ENCODE measurements around the gene N4BP2L2.
A peak's percentile ranks its signal among the peaks of the same experiment; 100 is the strongest.

The N4BP2L2 gene

DNA sequence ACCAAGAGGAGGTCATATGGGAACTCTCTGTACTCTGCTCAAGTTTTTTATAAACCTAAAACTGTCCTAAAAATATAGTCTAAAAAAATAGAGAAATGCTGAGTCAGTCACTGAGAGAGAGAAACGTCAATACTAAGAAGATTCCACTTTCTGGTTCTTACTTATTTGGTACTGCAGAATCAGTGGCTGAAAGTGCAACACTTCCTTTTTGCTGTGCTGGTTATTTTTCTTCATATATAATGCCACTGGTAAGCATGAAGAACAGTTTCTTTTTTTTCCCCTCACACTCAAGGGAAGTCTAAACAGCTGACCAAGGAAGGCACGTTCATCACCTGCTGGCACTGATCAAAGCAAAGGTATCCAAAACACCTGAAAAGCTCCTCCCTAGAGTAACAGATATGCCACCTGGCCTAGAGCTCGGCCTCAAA is 66.4 kb downstream of the N4BP2L2 start:
- H3K36me3 Mint-ChIP-seq (ENCODE audit: low read depth), result no peaks in the 10 kb centered on the region
- H3K27ac Mint-ChIP-seq, result peak overlapping the region; percentile 7
- H3K9me3 Mint-ChIP-seq, result no peaks in the 10 kb centered on the region
- H3K27me3 Mint-ChIP-seq (ENCODE audit: low read depth, poor library complexity), result no peaks in the 10 kb centered on the region
- TF ChIP-seq, protein P1, sequence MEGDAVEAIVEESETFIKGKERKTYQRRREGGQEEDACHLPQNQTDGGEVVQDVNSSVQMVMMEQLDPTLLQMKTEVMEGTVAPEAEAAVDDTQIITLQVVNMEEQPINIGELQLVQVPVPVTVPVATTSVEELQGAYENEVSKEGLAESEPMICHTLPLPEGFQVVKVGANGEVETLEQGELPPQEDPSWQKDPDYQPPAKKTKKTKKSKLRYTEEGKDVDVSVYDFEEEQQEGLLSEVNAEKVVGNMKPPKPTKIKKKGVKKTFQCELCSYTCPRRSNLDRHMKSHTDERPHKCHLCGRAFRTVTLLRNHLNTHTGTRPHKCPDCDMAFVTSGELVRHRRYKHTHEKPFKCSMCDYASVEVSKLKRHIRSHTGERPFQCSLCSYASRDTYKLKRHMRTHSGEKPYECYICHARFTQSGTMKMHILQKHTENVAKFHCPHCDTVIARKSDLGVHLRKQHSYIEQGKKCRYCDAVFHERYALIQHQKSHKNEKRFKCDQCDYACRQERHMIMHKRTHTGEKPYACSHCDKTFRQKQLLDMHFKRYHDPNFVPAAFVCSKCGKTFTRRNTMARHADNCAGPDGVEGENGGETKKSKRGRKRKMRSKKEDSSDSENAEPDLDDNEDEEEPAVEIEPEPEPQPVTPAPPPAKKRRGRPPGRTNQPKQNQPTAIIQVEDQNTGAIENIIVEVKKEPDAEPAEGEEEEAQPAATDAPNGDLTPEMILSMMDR (IDR thresholded peaks at IDR 0.05), result no peak
- DNase-seq, result no peak
- H3K4me1 Mint-ChIP-seq, result peaks cover 10% of the 10 kb centered on the region
- H3K4me3 Mint-ChIP-seq, result no peak overlapping the region

DNA sequence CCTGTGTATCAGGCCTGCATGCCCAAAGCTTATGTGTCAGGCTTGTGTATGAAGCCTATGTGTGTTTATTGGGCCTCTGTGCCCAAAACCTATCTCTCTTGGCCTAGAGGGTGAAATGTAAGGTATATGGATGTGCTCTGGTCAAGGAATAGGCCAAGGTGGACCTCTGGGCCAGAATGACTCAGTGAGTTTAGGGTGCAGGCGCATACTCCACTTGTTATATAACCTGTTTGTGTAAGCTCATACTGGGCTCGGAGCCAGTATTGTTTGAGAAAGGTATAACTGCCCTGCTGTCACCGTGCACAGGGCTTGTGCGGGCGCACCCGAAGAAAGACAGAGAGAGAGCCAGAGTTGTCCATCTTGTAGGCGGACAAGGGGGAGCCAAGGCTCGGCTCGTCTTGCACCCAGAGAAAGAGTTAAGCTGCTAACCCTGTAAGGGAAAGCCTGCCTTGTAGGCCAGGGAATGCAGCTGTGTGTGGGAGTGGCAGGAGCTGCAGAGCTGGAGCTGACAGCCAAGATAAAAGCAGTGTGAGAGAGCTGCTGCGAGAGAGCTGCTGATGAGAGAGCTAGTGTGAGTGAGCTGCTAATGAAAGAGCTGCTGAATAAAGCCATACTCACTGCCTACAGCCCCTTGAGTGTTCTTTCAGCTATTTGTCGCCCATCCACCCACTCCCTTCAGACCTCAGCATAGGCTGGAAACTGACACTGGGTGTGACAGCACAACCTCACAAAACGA is 67.2 kb downstream of the N4BP2L2 start:
- Mint-ChIP-seq H3K4me3 (no peak overlapping the region), H3K9me3 (no peaks in the 10 kb centered on the region), H3K4me1 (peaks cover 10% of the 10 kb centered on the region), H3K27ac (peak overlapping the region; percentile 81), H3K27me3 (ENCODE audit: low read depth, poor library complexity) (no peaks in the 10 kb centered on the region), H3K36me3 (ENCODE audit: low read depth) (no peaks in the 10 kb centered on the region)
- TF ChIP-seq, protein P1 (IDR thresholded peaks at IDR 0.05), result no peak
- DNase-seq, result peak; percentile 15

DNA sequence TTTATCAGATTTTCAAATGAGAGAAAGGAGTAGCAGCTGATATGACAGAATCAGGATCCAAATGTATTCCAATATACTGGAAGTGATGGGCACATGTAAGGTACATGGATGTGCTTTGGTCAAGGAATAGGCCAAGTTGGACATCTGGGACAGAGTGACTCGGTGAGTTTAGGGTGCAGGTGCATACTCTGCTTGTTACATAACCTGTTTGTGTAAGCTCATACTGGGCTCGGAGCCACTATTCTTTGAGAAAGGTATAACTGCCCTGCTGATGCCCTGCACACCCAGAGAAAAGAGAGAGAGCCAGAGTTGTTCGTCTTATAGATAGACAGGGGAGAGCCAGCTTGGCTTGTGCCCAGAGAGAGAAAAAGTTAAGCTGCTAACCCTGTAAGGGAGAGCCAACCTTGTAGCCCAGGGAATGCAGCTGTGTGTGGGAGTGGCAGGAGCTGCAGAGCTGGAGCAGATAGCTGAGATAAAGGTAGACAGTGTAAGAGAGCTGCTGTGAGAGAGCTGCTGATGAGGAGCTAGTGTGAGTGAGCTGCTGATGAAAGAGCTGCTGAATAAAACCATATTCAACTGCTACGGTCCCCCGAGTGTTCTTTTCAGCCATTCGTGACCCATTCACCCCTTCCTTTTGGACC is 70.0 kb downstream of the N4BP2L2 start:
- H3K27me3 Mint-ChIP-seq (ENCODE audit: low read depth, poor library complexity), result no peaks in the 10 kb centered on the region
- TF ChIP-seq, protein P1 (IDR thresholded peaks at IDR 0.05), result no peak
- no peak overlapping the region for H3K4me3 Mint-ChIP-seq
- H3K9me3 Mint-ChIP-seq, result peaks cover 4% of the 10 kb centered on the region
- no peak for DNase-seq
- H3K27ac Mint-ChIP-seq, result peak overlapping the region; percentile 90
- H3K4me1 Mint-ChIP-seq, result peaks cover 10% of the 10 kb centered on the region
- H3K36me3 Mint-ChIP-seq (ENCODE audit: low read depth), result peaks cover 2% of the 10 kb centered on the region

DNA sequence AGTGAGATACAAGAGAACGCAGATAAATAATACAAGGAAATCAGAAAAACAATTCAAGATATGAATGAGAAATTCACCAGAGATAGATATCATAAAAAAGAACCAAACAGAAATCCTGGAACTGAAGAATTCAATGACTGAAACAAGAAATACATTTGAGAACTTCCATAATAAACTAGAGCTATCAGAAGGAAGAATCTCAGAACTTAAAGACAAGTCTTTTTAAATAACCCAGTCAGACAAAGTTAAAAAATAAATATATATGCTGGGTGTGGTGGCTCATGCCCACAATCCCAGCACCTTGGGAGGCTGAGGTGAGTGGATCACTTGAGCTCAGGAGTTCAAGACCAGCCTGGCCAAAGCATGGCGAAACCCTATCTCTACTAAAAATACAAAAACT is 82.0 kb downstream of the N4BP2L2 start:
- Mint-ChIP-seq H3K4me1 (no peaks in the 10 kb centered on the region), H3K9me3 (peaks cover 45% of the 10 kb centered on the region), H3K27ac (no peak overlapping the region), H3K36me3 (ENCODE audit: low read depth) (peaks cover 29% of the 10 kb centered on the region), H3K27me3 (ENCODE audit: low read depth, poor library complexity) (no peaks in the 10 kb centered on the region), H3K4me3 (no peak overlapping the region)
- no peak for DNase-seq
- TF ChIP-seq, protein P1 (IDR thresholded peaks at IDR 0.05), result no peak

DNA sequence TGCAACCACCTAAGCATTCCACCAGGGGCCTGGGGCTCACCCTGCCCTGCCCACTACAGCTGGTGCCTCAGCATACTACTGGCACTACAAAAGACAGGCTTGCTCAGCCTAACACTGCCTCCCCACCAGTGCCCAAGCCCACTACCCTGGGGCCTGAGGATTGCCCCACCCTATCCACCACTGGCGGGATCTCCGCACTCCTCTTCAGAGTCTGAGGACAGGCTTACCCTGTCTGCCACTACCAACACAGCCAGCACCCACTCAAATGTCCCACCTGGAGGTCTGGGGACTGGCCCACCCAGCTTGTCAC is 83.0 kb downstream of the N4BP2L2 start:
- no peak for DNase-seq
- H3K27me3 Mint-ChIP-seq (ENCODE audit: low read depth, poor library complexity), result no peaks in the 10 kb centered on the region
- H3K4me3 Mint-ChIP-seq, result no peak overlapping the region
- H3K9me3 Mint-ChIP-seq, result peaks cover 46% of the 10 kb centered on the region
- no peak overlapping the region for H3K27ac Mint-ChIP-seq
- TF ChIP-seq, protein P1 (IDR thresholded peaks at IDR 0.05), result no peak
- H3K36me3 Mint-ChIP-seq (ENCODE audit: low read depth), result peaks cover 37% of the 10 kb centered on the region
- H3K4me1 Mint-ChIP-seq, result no peaks in the 10 kb centered on the region

Measured in nephron progenitor cell (in vitro differentiated cells).